GM12864 (cell line): Measurements from ENCODE around the gene DYNC1H1.

Experiments used
- DNase-seq: peaks from one replicate; pipeline ENCODE4 v3.0.0-alpha.2; 2011; ENCODE audit warnings: low read depth
- H3K4me3 ChIP-seq: 2 replicates; pipeline ENCODE4 v1.5.1; 2011; ENCODE audit warnings: mild to moderate bottlenecking, low read depth, low read length, control low read depth
- CTCF ChIP-seq: IDR thresholded peaks from 2 replicates; pipeline ENCODE4 v1.5.1; 2011; ENCODE audit warnings: low read depth, mild to moderate bottlenecking, moderate library complexity, low read length, control low read depth, inconsistent platforms; ENCODE audit errors: missing control alignments

Gene DYNC1H1

GRCh38 chr14:102033241-102033640 lies 68.9 kb downstream of the DYNC1H1 start:
- no peak for DNase-seq
- TF ChIP-seq CTCF = no peak
- no peak overlapping the region for H3K4me3 ChIP-seq

GRCh38 chr14:102034301-102034700 lies 69.9 kb downstream of the DYNC1H1 start:
- TF ChIP-seq CTCF = no peak
- DNase-seq = no peak
- no peak overlapping the region for H3K4me3 ChIP-seq

- H3K4me3 ChIP-seq = no peak overlapping the region
- no peak for DNase-seq
- TF ChIP-seq CTCF = no peak
Measured at GRCh38 chr14:102035914-102036313, 71.5 kb downstream of the DYNC1H1 start.

GRCh38 chr14:102037686-102038085 lies 73.3 kb downstream of the DYNC1H1 start:
- TF ChIP-seq CTCF = no peak
- no peak for DNase-seq
- H3K4me3 ChIP-seq = no peak overlapping the region

- no peak for TF ChIP-seq CTCF
- no peak for DNase-seq
- no peak overlapping the region for H3K4me3 ChIP-seq
Measured at GRCh38 chr14:102039157-102039556, 74.8 kb downstream of the DYNC1H1 start.

- DNase-seq = no peak
- TF ChIP-seq CTCF = no peak
- H3K4me3 ChIP-seq = no peak overlapping the region
Measured at GRCh38 chr14:102040153-102040552, 75.8 kb downstream of the DYNC1H1 start.

- H3K4me3 ChIP-seq = no peak overlapping the region
- DNase-seq = no peak
- TF ChIP-seq CTCF = no peak
Measured at GRCh38 chr14:102042699-102043098, 78.3 kb downstream of the DYNC1H1 start.
